ENCODE data around the gene ITGAD. TPM values are rescaled to one million over a fixed set of nuclear protein-coding genes. Genes with fewer than 3 reads are reported as not detected.
A peak's percentile ranks its signal among the peaks of the same experiment; 100 is the strongest.

The ITGAD gene
- total and polyA plus RNA-seq, 8 donors, result 0.04 to 0.35 (median 0.24) TPM; not detected in 2

DNA sequence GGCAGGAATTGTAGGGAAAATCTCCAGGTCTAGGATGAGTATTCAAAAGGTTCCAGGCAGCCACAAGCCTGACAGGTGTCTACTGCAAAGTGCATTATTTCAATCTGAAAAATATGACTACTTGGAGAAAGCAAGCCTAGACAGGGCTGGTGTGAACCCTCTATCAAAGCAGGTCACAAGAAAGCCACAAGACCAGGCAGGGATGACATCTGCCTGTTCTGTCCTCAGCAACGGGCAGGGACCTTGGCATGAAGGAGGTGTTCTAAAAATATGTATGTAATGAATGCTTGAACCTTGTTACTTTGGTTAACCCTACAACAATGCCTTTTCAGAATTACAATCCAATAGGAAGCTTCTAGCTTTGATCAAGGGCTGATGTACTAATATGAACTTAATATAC lies 36.2 kb downstream of the ITGAD start:
- peaks cover 0 to 13% of the 10 kb centered on the region in 2 donors for H3K27me3 ChIP-seq

DNA sequence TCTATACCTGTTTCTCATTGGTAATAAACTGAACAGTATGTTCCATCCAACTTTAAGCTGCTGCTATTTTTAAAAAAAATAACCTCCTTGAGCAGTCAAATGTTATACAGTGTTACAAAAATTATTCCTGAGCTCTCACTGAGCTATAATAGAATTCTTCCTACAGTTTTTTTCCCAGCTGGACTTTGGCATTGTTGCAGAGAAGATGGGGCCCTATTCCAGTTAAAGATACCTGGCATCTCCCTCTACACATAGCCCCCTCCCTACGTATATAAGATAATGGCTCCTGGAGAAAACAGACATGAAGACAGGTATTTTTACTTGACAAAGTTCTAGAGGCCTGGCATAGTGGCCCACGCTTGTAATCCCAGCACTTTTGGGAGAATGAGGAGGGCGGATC lies 36.7 kb downstream of the ITGAD start:
- TF ChIP-seq, protein P1, sequence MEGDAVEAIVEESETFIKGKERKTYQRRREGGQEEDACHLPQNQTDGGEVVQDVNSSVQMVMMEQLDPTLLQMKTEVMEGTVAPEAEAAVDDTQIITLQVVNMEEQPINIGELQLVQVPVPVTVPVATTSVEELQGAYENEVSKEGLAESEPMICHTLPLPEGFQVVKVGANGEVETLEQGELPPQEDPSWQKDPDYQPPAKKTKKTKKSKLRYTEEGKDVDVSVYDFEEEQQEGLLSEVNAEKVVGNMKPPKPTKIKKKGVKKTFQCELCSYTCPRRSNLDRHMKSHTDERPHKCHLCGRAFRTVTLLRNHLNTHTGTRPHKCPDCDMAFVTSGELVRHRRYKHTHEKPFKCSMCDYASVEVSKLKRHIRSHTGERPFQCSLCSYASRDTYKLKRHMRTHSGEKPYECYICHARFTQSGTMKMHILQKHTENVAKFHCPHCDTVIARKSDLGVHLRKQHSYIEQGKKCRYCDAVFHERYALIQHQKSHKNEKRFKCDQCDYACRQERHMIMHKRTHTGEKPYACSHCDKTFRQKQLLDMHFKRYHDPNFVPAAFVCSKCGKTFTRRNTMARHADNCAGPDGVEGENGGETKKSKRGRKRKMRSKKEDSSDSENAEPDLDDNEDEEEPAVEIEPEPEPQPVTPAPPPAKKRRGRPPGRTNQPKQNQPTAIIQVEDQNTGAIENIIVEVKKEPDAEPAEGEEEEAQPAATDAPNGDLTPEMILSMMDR (IDR thresholded peaks at IDR 0.05), result no peak
- Histone ChIP-seq H3K27ac (no peak overlapping the region), H3K27me3 (peaks cover 0 to 12% of the 10 kb centered on the region in 2 donors), H3K4me1 (peaks cover 4% of the 10 kb centered on the region in 2 donors), H3K4me3 (no peak overlapping the region), H3K36me3 (no peaks in the 10 kb centered on the region), H3K9me3 (no peaks in the 10 kb centered on the region)
- intact Hi-C loops (cut with DNase I), result loop anchor here in 1 of 2 donors (10.0 kb wide), 1 partner anchor 445 kb away; the partner anchor contains the start of gene HSD3B7
- ATAC-seq, result no peak
- DNase-seq, result no peak

More for the DNA sequence above, 36.2 kb downstream of the ITGAD start:
- H3K27ac ChIP-seq, result no peak overlapping the region
- DNase-seq (no peak), ATAC-seq (no peak)
- H3K4me1 ChIP-seq, result peaks cover 4% of the 10 kb centered on the region in 2 donors
- TF ChIP-seq, protein P1 (IDR thresholded peaks at IDR 0.05), result no peak
- intact Hi-C loops (cut with DNase I), result no loop called here
- H3K36me3 ChIP-seq, result no peaks in the 10 kb centered on the region
- H3K9me3 ChIP-seq, result no peaks in the 10 kb centered on the region
- H3K4me3 ChIP-seq, result no peak overlapping the region

DNA sequence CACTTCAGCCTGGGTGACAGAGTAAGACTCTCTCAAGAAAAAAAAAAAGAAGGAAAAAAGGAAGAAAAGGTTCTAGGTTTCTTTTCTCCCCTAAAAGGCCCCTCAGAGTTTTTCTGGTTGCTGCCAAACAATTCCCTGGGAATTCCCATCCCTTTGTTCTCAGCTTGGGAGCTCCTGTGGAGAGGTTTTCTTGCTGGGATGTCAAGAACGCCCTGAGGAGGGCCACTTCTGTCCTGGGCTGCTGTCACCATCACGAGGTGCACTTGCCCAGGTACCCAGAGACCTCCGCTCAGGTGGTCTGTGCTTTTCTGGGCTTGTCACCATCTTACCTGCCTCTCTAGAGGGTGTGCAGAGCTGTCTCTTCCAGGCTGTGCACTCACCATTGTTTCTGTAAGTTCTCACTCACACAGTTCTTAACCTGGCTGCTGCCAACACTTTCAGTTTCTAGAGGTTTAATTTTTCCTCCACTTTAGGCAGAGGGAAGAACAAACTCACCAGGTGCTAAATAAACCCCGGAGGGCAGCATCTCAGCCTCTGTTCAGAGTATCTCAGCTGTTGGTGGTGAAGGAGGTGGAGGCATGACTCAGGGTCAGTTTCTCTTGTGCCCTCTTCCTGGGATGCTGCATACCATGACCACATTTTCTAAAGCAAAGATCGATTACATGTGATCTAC lies 37.4 kb downstream of the ITGAD start:
- DNase-seq (no peak), ATAC-seq (no peak)
- Histone ChIP-seq H3K9me3 (no peaks in the 10 kb centered on the region), H3K27me3 (peaks cover 0 to 12% of the 10 kb centered on the region in 2 donors), H3K27ac (no peak overlapping the region), H3K4me3 (no peak overlapping the region), H3K36me3 (no peaks in the 10 kb centered on the region), H3K4me1 (peaks cover 4% of the 10 kb centered on the region in 2 donors)
- TF ChIP-seq, protein P1 (IDR thresholded peaks at IDR 0.05), result no peak
- intact Hi-C loops (cut with DNase I), result loop anchor here in 1 of 2 donors (10.0 kb wide), 1 partner anchor 446 kb away; the partner anchor contains the start of gene HSD3B7

DNA sequence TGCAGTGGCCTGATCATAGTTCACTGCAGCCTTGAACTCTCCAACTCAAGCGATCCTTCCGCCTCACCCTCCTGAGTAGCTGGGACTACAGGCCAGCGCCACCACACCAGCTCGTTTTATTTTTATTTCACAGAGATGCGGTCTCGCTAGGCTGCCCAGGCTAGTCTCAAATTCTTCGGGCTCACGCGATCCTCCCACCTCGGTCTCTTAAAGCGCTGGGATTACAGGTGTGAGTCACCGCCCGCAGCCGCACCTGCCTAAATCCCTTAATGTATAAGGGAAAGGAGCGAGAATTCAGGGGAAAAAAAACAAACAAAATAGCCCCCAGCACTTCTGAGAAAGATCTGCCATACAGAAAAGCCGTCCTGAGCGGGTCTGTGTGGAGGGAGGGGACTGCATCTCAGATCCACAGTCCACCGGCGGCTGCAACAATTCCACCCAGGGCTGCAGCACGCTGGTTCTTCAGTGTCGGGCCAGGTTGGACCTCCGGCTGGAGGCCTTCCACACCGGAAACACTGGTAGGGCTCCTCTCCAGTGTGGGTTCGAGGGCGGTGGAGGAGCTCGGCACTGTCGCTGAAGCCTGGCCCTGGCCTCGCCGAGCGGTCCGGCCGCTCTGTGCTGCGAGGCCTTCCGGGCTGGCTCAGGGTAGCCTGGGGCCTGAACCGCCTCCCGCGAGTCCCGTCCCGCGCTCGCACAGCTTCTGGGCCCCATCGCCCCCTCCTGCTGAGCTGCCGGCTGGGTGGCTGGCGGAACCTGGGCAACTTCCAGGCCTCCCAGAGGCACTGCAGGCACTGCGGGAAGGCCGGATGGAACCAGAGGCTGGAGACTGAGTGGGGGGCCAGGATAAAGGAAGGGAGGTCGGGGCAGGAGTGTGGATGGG lies 42.4 kb downstream of the ITGAD start:
- TF ChIP-seq, protein P1 (IDR thresholded peaks at IDR 0.05), result no peak
- H3K27me3 ChIP-seq, result no peaks in the 10 kb centered on the region
- H3K4me3 ChIP-seq, result no peak overlapping the region
- DNase-seq (peak in 1 of 4 donors; percentile 30), ATAC-seq (no peak)
- no peaks in the 10 kb centered on the region for H3K36me3 ChIP-seq
- H3K9me3 ChIP-seq, result no peaks in the 10 kb centered on the region
- no peaks in the 10 kb centered on the region for H3K4me1 ChIP-seq
- H3K27ac ChIP-seq, result no peak overlapping the region
- intact Hi-C loops (cut with DNase I), result loop anchor here in 1 of 2 donors (10.0 kb wide), 1 partner anchor 451 kb away; the partner anchor contains the start of gene HSD3B7
